ENCODE results near the gene MILR1.

- TF ChIP-seq, protein P1, sequence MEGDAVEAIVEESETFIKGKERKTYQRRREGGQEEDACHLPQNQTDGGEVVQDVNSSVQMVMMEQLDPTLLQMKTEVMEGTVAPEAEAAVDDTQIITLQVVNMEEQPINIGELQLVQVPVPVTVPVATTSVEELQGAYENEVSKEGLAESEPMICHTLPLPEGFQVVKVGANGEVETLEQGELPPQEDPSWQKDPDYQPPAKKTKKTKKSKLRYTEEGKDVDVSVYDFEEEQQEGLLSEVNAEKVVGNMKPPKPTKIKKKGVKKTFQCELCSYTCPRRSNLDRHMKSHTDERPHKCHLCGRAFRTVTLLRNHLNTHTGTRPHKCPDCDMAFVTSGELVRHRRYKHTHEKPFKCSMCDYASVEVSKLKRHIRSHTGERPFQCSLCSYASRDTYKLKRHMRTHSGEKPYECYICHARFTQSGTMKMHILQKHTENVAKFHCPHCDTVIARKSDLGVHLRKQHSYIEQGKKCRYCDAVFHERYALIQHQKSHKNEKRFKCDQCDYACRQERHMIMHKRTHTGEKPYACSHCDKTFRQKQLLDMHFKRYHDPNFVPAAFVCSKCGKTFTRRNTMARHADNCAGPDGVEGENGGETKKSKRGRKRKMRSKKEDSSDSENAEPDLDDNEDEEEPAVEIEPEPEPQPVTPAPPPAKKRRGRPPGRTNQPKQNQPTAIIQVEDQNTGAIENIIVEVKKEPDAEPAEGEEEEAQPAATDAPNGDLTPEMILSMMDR (IDR thresholded peaks at IDR 0.05): no peak
- TF ChIP-seq ZFX (IDR thresholded peaks at IDR 0.05; ENCODE audit: borderline replicate concordance): no peak
Observed at GRCh38 chr17:64480951-64481350, 32.0 kb downstream of the MILR1 start.
